IPS-20b (cell line): Measurements from ENCODE around the gene SEC23B.
A peak's percentile ranks its signal among the peaks of the same experiment; 100 is the strongest.

Source experiments
- H3K27ac ChIP-seq: one replicate; pipeline ENCODE4 v1.5.1; 2013; ENCODE audit warnings: low read length
- H3K27me3 ChIP-seq: 2 replicates; pipeline ENCODE4 v1.6.1; 2013; ENCODE audit warnings: mild to moderate bottlenecking, low read length, inconsistent platforms; ENCODE audit not compliant: insufficient read depth
- H3K36me3 ChIP-seq: 2 replicates; pipeline ENCODE4 v1.6.1; 2013; ENCODE audit warnings: low read depth, mild to moderate bottlenecking, inconsistent platforms, low read length, moderate library complexity; ENCODE audit not compliant: insufficient read depth
- H3K4me1 ChIP-seq: 2 replicates; pipeline ENCODE4 v1.6.1; 2013; ENCODE audit warnings: mild to moderate bottlenecking, control low read depth, inconsistent platforms, low read length, moderate library complexity; ENCODE audit not compliant: insufficient read depth
- H3K4me3 ChIP-seq: 2 replicates; pipeline ENCODE4 v1.5.1; 2013; ENCODE audit warnings: mild to moderate bottlenecking, low read length, inconsistent platforms
- H3K9ac ChIP-seq: 2 replicates; pipeline ENCODE4 v1.6.1; 2013; ENCODE audit warnings: low read depth, mild to moderate bottlenecking, inconsistent platforms, low read length, moderate library complexity
- H3K9me3 ChIP-seq: 2 replicates; pipeline ENCODE4 v1.6.1; 2013; ENCODE audit warnings: mild to moderate bottlenecking, low read depth, low read length, inconsistent platforms; ENCODE audit not compliant: insufficient read depth

SEC23B gene

DNA sequence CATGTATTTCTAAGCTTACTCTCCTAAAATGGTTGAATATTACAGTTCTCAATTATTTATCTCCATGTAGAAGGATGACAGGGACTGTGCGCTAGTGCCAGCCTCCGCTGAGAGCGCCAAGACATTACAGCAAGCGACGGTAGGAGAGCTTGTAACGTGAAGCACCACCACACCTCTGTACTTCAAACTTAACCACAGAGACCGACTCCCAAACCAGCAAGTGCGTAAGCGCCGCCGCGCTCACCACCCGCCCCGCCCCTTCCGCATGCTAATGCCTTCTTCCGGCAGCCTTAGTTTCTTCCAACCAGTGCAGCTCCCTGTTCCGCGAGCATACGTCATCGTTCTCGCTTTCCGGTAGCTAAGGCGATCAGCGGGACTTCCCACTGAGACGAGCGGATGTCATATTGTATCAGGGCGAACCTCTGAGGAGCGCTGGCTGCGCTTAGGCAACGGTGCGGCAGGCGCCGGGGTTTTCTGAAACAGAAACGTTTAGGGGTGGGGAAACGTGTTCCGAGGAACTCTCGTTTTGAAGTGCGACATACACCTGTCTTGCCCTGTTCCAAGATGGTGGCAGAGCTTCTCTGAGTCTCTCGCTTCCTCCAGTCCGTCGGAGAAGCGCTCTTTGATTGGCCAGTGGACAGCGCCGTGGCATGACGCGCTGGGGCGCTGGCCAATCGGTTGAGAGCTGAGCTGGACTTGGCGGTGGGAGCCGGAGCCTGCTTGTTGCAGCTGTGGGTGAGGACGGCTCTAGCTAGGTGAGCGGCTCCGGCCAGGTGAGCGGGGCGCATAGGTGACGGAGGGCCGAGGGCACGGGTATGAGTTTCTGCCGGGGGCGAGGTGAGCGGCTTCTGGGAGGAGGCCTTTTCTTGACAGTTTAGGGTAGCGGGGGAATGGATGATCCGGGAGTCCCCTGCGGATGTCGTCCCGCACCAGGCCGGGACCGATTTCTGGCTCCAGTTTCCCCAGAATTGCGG lies at the start of gene SEC23B:
Gene SEC23B, plus strand, starts transcription at position 723 of the 974 bp plus-strand sequence. CDS start 2,896 bp downstream, outside the sequence.
- Histone ChIP-seq H3K9ac (peak within 1 kb of the TSS; percentile 94), H3K27me3 (no peaks in the 10 kb centered on the region), H3K27ac (peak within 1 kb of the TSS; percentile 96), H3K9me3 (no peaks in the 10 kb centered on the region), H3K4me1 (no peaks in the 10 kb centered on the region), H3K4me3 (peak within 1 kb of the TSS; percentile 85), H3K36me3 (peaks cover 31% of the 10 kb centered on the region)

DNA sequence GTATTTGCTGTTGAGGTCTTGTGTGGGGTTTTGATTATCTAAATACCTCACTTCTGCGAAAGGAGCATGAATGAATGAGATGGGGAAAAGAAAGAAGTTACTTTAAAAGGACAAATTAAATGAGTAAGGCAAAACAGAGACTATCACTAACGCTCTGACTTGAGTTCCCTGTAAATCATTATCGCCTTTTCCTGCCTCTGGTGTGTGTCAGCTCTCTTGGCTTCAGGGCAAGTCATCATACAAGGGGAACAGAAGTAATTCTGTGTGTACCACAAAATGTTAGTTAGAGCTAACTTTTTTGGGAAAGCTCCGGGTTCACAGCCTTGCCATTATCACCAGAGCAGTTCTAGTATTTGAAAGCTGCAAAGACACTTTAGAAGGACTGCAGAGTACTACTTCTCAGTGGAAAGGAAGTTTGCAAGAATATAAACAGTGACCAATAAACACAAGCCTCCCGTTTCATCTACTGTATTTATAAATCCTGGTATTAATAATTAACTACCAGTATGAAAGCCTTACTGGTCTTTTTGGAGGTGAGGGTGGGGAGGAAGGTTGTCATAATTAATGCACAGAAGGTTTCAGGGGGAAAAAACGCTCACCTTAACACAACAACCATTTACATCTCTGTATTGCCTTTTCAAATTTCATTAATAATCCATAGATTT lies 42.1 kb upstream of the SEC23B start:
- Histone ChIP-seq H3K27ac (no peak overlapping the region), H3K4me3 (peak overlapping the region; percentile 88), H3K4me1 (no peaks in the 10 kb centered on the region; the same call in 1 of the 2 replicates), H3K27me3 (no peaks in the 10 kb centered on the region), H3K9ac (peak overlapping the region; percentile 65; the same call in 1 of the 2 replicates), H3K9me3 (no peaks in the 10 kb centered on the region), H3K36me3 (peaks cover 8% of the 10 kb centered on the region)

DNA sequence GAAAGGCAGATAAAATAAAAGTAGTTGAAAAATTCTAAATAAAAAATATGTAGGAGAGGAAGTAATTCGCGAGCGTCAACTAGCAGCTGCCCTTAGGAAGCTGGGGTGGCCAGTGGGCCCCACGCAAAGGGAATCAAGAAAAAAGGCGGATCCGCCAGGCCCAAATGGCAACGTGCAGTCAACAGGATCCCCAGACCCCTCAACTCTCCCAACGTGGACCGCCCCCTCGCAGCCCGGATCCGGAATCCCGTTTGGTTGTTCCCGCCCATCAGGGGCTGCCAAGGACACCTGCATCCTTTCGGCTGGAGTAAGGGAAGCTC lies 41.2 kb upstream of the SEC23B start:
- Histone ChIP-seq H3K27ac (no peak overlapping the region), H3K4me3 (peak overlapping the region; percentile 88), H3K4me1 (no peaks in the 10 kb centered on the region; the same call in 1 of the 2 replicates), H3K9me3 (no peaks in the 10 kb centered on the region), H3K36me3 (peaks cover 16% of the 10 kb centered on the region), H3K9ac (peak overlapping the region; percentile 65; the same call in 1 of the 2 replicates), H3K27me3 (no peaks in the 10 kb centered on the region)

DNA sequence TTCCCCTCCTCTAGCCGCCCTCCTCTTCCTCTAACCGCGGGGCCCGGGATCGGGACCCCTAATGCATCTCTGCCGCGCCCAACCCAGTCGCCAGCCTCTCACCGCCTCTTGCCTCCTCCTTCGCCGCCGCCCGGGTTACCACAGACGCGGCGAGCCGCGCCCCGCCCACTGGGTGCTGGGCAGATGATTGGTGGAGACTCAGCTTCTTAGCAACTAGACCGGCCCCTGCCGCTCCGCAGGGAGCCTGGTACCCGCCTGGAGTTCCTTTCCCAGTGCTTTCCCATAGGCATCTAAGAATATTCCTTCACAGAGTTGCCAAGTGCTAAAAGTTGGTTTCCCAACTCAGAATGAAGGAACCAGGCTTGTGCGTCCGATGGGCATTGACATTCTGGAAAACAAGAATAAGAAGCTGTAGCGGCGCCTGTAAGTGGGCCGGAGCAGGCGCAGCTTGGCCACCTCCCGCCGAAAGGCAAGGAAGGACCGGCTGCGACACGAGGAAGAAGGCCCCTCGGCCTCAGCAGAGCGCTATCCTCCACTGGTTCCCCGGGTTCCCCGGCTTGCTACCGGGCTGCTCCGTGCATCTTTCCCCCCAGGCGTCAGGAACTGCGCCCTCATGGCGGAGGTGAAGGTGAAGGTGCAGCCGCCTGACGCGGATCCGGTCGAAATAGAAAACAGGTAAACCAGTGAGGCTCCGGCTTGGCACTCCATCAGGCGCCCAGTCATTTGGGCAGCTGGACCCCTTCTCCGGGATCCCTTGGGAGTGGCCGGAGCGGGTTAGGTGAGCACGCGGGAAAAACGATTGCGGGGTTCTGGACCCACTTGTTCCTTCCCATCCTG lies 40.6 kb upstream of the SEC23B start, which contains the start of the genes DZANK1 and POLR3F:
Gene DZANK1, minus strand, starts transcription at position 137 of the 837 bp plus-strand sequence. CDS start 1,672 bp downstream, outside the sequence.
Gene POLR3F, plus strand, starts transcription at position 497 of the 837 bp plus-strand sequence. Its CDS starts 117 bp downstream, at position 614.
- peak within 1 kb of the TSS; percentile 83 for H3K9ac ChIP-seq
- no peaks in the 10 kb centered on the region for H3K27me3 ChIP-seq
- H3K4me3 ChIP-seq, result peak within 1 kb of the TSS; percentile 88
- H3K9me3 ChIP-seq, result no peaks in the 10 kb centered on the region
- H3K27ac ChIP-seq, result peak within 1 kb of the TSS; percentile 83
- H3K36me3 ChIP-seq, result peaks cover 16% of the 10 kb centered on the region
- no peaks in the 10 kb centered on the region; the same call in 1 of the 2 replicates for H3K4me1 ChIP-seq

DNA sequence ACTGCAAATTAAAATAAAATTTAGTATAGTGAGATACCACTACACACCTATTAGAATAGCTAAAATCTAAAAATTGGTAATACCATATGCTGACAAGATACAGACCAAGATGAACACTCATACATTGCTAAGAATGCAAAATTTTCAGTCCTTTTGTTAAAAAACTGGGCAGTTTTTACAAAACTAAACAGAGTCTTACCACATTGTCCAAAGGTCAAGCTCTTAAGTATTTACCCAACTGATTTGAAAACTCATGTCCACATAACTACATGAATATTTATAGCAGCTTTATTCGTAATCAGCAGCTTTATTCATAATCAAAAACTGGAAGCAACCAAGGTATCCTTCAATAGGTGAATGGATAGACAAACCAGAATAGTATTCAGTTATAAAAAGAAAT lies 30.5 kb upstream of the SEC23B start:
- H3K4me3 ChIP-seq, result no peak overlapping the region
- no peaks in the 10 kb centered on the region for H3K27me3 ChIP-seq
- peaks cover 82% of the 10 kb centered on the region for H3K36me3 ChIP-seq
- H3K4me1 ChIP-seq, result no peaks in the 10 kb centered on the region
- H3K27ac ChIP-seq, result no peak overlapping the region
- no peak overlapping the region for H3K9ac ChIP-seq
- H3K9me3 ChIP-seq, result no peaks in the 10 kb centered on the region

DNA sequence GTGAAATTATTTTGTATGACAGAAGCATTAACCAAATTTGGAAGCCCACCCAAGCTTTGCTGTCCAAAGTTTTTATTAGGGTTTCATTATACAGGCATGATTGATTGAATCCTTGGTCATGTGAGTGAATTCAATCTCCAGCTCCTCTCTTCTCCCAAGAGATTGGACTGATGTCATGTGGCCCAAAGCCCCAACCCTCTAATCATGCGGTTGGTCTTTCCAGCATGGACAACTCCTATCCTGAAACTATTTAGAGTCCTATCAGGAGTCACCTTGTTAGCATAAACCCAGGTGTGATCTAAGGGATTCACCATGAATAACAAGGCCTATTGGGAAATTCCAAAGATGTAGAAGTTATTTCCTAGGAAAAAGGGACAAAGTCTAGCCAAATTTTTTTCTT lies 29.9 kb upstream of the SEC23B start:
- Histone ChIP-seq H3K9me3 (no peaks in the 10 kb centered on the region), H3K9ac (no peak overlapping the region), H3K4me1 (no peaks in the 10 kb centered on the region), H3K27me3 (no peaks in the 10 kb centered on the region), H3K36me3 (peaks cover 85% of the 10 kb centered on the region), H3K27ac (no peak overlapping the region), H3K4me3 (no peak overlapping the region)

DNA sequence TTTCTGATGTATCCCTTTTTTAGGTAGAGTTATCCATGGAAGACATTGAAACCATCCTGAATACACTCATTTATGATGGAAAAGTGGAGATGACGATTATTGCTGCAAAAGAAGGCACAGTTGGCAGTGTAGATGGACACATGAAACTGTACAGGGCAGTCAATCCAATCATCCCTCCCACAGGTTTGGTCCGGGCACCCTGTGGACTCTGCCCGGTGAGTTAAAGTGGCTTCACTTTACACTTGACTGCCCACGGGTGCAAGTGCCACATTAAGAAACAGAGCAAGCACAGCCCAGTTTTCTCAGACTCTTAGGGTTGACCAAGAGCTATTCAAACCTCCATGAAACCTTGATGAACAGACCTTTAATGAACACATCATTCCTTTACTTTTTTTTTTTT lies 26.1 kb upstream of the SEC23B start:
- no peaks in the 10 kb centered on the region for H3K27me3 ChIP-seq
- no peak overlapping the region for H3K27ac ChIP-seq
- H3K36me3 ChIP-seq, result peaks cover 80% of the 10 kb centered on the region
- no peak overlapping the region for H3K9ac ChIP-seq
- H3K9me3 ChIP-seq, result no peaks in the 10 kb centered on the region
- no peak overlapping the region for H3K4me3 ChIP-seq
- no peaks in the 10 kb centered on the region for H3K4me1 ChIP-seq

DNA sequence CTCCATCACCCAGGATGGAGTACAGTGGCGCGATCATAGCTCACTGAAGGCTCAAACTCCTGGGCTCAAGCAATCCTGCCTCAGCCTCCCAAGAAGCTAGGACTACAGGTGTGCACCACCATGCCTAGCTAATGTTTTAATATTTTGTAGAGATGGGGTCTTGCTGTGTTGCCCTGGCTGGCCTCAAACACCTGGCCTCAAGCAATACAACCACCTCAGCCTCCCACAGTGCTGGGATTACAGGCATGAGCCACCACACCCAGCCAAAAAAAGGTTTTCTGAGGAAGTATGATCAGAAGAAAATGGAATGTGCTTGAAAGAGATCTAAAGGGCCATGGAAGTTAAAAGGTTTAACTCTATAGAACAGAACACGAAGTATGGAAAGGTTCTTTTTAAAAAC lies 19.4 kb upstream of the SEC23B start:
- Histone ChIP-seq H3K27me3 (no peaks in the 10 kb centered on the region), H3K27ac (no peak overlapping the region), H3K4me1 (no peaks in the 10 kb centered on the region), H3K9ac (no peak overlapping the region), H3K36me3 (peaks cover 75% of the 10 kb centered on the region), H3K9me3 (no peaks in the 10 kb centered on the region), H3K4me3 (no peak overlapping the region)

DNA sequence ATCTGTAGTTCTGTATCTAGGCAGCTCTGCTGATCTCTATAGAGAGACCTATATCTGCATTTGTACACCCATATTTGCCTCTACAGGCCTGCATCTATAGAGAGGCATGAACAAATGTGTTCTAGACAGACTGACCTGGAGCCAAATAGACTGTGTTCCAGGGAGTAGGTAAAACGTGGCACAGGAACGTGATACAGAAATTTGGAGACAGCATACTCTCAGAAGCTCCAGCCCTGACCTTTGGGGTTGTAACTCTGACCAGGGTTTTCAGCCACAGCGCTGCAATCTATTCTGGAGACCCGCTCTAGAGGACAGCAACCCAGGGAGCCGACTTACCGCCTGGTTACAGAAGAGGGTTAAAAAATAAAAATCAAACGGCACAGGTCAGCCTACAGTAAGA lies 11.7 kb upstream of the SEC23B start:
- Histone ChIP-seq H3K9ac (peak overlapping the region; percentile 89), H3K27ac (no peak overlapping the region)

DNA sequence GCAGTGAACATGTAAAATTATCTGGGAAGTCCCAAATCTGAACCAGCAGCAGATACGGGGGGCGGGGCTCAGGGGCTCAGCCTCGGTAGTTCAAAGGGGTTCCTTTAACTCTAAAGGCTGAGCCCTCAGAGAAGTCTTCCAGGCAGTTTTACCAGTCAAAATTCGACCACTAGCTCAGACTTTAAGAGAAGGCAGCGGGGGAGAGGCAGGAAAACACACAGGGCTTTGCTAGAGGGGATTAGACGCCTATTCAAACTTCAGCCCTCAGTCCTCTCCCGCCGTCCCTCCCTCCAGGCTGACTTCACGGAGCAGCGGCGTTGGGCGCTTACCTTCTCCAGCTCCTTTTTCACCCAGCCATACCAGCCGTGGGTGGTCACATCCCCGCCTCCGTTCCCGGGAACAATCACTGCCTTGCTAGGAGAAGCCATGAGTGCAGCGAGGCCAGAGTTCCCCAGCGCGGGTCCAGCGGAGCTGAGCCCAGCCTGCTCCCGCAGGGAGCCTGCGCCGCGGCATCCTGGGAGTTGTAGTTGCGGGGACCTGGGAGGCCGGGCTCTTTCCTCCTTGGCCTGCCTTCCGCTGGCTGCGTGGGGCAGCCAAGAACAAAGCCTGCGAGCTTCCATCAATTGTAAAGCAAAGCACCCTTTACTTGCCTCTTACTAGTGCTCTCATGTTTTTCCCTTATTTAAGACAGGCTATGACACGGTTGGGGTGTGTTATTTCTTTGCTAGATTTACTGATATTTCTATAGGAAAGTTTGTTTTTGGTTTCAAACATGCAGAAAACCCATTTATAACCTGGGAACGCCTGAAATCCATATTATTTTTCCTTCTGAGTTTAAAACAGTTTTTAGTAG lies 10.8 kb upstream of the SEC23B start, which contains the start of gene RBBP9:
Gene RBBP9, minus strand, starts transcription at position 486 of the 853 bp plus-strand sequence. Its CDS starts 58 bp downstream, at position 428.
- Histone ChIP-seq H3K27ac (no peak within 1 kb of the TSS), H3K4me3 (peak within 1 kb of the TSS; percentile 92), H3K4me1 (peaks cover 3% of the 10 kb centered on the region; the same call in 1 of the 2 replicates), H3K9me3 (no peaks in the 10 kb centered on the region), H3K27me3 (no peaks in the 10 kb centered on the region), H3K9ac (peak within 1 kb of the TSS; percentile 89), H3K36me3 (peaks cover 19% of the 10 kb centered on the region)

More for the DNA sequence above, 11.7 kb upstream of the SEC23B start:
- H3K36me3 ChIP-seq, result peaks cover 24% of the 10 kb centered on the region
- H3K9me3 ChIP-seq, result no peaks in the 10 kb centered on the region
- H3K4me1 ChIP-seq, result peaks cover 3% of the 10 kb centered on the region; the same call in 1 of the 2 replicates
- no peaks in the 10 kb centered on the region for H3K27me3 ChIP-seq
- H3K4me3 ChIP-seq, result peak overlapping the region; percentile 92
